Measurements from ENCODE around the gene DAZAP1.
"Not testable (repeated sequence)": the region's sequence is repeated elsewhere in the genome, so short reads cannot be mapped to it uniquely, and the experiment has no call there.

Gene DAZAP1

DNA sequence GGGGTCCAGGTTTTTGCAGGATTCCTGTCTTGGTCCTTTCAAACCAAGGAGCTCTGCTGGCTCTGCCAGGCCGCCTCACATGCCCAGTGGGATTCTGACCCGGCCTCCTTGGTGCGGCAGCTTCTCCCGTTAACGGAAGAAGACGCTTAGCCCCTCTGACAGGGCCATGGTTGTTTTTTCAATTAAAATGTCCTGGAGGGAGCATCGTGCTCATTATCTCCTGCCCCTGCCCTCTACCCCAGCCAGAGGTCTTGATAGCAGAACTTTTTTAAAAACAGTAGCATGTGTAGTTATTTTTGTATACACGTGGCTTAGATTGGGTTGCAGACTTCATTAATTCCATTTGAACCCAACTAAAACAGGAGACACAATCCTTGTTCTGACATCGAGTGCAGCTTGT is 19.4 kb downstream of the DAZAP1 start:
- no peak for DNase-seq

DNA sequence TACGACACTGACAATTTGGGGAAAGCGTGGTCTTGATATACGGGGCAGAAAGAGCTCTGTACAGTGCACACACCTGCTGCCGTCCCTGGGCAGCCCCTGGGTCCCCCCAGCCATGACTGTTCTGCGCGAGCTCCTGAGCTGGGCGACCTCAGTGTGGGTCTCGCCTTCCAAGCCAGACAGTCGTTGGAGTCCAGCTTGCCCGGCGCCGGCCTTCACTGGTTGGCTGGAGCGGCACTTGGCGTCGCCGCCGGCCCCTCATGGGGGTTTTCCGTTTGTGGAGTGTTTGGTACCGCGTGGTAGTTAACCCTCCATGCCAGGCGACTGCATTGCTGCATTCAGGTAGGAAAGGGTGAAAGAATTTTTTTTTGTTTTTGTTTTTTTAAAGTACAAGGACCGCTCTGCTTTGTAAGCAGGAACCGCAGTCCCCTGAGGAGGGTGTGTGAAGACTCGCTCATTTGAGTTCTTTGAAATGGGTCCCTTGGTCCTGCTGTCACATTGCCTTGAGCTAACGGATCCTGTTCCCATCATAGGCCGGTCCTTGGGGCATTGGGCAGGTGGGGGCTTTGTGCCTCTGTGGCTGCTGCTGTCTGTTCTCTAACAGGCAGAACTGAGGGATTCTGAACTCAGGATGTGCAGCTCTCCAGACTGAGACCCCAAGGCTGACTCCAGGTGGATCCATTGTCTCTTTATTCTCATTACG is 20.0 kb downstream of the DAZAP1 start:
- no peak for DNase-seq

DNA sequence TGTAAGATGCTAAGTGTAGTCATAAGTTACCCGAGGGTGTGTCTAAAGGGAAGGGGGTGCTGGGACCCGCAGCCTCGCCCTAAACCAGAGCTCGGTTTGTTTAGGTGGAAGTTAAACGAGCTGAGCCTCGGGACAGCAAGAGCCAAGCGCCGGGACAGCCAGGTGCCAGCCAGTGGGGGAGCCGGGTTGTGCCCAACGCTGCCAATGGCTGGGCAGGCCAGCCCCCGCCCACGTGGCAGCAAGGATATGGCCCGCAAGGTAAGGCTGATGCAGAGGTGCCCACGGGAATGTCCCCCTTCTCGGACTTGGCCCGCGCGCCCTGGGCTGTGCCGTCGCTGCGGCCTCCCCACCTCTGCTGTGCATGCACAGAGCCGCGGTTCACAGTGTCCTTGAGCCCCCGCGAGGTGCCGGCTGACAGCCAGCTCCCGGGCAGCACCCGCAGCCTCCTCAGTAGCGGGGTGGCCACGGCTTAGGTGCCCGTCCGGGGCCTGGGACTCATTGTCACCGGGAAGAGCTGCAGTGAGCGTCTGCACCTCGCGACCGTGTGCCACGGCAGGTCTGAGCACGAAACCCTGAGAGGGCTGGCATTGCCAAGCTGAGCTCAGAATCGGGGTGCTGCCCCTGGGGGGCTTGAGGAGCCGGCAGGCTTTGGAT is 21.5 kb downstream of the DAZAP1 start:
- no peak for DNase-seq

DNA sequence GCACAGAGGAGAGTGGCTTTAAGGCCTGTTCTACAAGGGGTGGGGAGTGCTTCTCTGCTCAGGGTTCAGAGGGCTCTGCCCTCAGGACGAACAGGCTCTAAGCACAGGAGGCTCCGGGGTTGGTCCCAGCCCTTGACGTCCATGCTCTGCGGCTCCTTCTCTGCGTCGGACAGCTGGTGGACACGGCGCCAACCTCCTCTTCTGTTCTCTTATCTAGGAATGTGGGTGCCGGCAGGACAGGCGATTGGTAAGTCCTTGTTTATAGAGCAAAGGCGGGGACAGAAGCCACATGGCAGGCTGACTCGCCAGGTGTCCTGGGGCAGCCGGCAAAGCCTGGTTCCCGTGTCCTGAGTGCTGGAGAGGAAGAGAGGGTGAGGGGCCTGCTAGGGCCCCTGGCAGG is 22.4 kb downstream of the DAZAP1 start:
- no peak for DNase-seq

DNA sequence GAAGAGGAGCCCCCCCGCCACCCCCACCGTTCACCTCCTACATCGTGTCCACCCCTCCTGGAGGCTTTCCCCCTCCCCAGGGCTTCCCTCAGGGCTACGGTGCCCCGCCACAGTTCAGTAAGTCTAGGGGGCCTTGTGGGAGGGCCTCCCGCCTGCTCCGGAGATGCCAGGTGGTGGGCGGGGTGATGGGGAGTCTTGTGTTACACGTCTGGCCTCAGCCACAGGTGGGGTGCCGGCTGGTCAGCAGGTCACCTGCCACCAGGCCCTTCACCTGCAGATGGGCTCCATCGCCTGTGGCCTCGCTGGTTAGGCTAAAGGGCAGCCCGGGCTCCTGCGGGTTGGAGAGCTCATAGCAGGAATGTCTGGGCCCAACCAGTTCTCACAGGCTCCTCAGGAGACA is 22.9 kb downstream of the DAZAP1 start:
- no peak for DNase-seq

DNA sequence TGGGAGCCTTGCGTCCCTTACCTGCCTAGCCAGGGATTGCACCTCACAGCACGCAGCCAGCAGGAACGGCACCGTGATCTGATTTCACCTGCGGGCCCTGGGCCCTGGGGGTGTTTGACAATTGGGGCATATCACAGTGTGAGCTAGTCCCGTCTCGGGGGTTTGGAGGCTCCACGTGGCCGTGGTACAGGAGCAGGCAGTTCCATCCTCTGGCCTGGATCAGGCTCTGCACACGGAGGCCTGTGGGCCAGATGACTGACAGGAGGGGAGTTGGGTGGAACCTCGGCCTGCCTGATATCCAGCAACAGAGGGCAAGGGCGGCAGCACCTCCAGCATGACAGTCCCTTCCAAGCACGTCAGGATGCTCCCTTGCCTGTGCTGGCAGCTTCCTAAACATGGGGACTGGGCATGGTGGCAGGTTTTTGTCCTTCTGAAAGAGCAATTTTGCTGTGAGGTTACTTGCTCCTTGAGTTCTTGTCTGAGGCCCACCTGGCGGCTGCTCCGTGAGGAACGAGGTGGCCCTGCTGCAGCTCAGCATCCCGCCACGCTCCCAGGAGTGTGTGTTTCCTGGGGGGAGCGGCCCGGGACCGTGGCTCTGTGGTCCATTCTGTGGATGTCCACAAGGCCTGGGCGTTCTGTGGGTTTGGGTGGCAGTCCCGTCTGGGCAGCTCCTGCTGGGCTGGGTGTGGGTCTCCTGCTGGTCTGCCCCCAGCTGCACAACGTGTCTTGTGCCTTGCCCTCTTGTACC is 24.5 kb downstream of the DAZAP1 start:
- no peak for DNase-seq

DNA sequence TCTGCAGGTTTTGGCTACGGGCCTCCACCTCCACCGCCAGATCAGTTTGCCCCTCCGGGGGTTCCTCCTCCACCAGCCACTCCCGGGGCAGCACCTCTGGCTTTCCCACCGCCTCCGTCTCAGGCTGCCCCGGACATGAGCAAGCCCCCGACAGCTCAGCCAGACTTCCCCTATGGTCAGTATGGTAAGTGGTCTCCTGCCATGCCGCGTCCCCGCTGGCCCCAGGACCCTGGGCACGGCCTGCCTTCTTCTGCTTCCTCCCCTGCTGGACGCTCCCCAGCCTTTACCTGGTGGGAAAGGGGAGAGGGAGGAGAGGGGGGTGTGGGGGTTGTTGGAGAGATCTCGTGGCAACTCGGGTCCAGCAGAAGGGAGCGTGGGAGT is 25.1 kb downstream of the DAZAP1 start:
- no peak for DNase-seq

DNA sequence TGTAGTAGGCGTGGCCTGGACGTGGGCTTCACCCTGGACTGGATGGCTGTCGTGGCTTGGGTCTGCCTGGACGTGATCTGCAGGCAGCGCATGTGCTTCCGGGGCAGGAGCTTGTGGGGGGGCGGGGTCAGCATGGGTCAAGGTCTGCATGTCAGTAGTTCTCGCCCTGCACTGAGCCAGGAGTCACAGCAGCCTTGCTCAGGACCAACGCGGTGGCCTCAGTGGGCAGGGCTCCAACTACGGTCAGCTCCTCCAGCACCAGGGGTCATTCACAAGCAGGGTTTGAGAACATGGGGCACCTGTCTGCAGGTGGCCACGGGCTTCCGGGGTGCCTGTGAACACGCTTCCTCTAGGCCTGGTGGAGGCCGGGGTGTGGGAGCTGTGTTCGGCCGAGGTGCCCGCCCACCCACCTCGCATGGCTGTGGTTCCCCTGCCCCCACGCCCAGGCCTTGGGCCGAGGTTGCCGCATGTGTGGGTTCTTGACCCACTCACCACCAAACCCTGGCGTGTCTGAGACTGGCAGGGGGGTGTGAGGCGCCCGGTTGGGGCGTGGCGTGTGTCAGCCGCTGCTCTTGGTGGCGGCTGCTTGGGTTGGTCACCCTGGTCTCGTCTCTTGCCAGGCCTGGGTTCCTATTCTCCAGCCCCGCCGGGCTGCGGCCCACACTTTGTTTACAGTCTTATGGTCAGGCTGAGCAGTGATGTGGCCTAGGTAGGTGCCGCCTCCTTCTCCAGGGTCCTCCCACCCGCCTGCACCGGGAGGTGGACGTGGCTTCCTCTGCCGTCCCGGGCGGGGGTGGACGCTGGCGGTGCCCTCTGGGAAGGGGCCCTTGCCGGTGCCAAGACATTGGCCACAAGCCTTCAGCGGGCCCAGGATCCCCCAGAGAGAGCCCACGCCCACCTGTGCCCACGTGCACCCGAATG is 26.0 kb downstream of the DAZAP1 start:
- no peak for DNase-seq

DNA sequence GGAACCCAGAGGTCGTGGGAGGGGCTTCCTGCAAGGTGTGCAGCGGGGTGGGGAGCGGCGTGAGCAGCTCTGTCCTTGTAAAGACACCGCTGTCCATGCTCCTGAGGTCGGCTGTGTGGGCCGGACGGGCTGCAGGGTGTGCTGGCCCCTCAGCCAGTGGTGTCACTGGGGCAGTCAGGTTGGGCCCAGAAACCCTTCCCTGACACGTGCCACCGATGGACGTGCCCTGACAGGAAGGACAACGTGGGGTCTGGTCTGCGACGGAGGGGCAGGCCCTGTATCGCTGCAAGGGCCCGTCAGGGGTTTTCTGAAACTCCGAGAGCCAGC is 26.6 kb downstream of the DAZAP1 start:
- no peak for DNase-seq

DNA sequence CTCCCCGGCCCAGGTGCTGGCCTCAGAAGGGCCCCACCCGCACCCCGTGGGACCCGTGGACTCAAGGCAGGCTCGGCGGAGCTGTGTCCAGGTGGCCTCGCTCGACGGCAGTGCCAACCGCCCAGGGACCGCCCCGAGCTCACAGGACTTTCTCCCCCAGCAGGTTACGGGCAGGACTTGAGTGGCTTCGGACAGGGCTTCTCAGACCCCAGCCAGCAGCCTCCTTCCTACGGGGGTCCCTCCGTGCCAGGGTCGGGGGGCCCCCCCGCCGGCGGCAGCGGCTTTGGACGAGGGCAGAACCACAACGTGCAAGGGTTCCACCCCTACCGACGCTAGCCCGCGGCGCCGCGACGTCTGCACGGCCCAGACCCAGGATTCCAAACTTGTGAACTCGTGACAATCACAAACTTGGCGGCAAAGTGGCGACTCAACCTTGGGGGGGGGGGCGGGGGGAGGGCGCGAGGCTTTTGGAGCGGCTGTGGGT is 27.2 kb downstream of the DAZAP1 start:
- DNase-seq = no peak

DNA sequence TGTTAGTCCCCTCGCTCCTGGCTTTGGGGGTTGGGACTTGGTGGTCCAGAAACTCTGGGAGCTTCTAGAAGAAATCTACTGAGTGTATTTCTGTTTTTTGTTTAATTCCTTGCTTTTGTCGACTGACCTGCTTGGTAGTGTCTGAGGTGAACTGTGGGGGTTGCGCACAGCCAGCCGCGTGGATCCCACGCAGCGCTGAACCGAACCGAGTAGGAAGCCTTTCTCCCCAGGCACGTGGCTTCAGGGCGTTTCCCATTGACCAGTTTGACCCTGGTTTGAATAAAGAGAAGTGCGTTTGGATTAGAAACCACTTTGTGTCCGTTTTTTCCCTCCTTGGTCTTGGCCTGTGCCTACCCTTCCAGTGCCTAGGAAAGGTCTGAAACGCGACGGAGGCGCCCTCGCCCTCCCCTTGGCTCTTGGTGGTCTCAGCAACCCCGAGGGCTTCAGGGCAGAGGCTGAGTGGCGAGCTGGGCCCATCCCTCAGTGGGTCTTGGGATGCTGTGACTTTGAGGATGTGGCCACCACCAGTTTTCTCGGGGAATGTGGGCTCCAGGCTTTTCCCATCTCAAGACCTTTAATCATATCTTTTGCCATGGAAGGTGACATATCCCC is 28.1 kb downstream of the DAZAP1 start:
- DNase-seq = no peak

DNA sequence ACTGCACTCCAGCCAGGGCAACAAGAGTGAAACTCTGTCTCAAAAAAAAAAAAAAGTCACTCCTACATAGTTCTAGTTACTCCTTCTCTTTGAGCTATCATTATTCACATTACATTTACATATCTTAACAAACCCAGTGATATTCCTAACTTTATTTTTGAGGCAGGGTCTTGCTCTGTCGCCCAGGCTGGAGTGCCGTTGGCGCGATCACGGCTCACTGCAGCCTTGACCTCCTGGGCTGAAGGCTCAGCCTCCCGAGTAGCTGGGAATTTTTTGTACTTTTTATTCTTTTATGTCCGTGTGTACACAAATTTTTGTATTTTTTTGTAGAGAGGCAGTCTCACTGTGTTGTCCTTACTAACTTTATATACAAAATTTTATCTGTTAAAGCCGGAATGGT is 30.2 kb downstream of the DAZAP1 start:
- no peak for DNase-seq

DNA sequence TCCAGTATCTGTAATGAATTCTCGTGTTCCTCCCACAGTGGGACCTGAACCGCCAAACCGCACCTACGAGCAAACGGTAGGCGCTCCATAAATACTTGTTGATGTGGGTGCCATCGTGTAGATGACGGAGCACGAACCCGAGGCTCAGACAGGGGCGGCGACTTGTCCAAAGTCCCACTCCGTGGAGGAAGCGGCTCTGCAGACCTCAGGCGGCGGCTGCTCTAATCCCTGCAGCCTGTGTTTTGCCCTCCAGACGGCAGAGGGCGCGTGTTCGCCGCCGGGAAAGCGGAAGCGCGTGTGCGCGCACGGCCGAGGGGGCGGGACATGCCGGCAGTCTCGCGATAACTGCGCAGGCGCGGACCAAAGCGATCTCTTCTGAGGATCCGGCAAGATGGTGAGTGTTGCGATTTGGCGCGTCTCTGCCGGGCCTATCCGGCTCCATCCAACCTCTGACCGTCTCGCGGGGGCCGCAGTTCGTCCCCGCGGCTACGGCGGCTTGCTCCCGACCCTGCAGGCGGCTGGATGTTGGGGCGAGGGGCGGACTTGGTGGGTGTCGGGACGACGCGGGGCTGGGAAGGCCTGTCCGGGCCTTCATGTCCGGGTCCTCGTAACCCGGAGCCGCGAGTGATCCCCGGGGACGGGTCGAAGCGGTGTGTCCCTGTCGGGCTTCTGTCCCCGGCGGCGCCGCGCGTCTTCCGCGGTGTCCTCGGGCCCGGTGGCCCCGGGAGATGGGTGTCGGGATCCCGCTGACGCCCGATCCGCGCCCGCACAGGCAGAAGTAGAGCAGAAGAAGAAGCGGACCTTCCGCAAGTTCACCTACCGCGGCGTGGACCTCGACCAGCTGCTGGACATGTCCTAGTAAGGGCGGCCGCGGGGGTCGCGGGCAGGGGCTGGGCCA is 30.9 kb downstream of the DAZAP1 start, which contains the start of gene RPS15:
Gene RPS15 (plus strand): TSS at position 362 of the 898 bp plus-strand sequence. CDS start 30 bp downstream, at position 392.
- DNase-seq = peak; percentile 96

DNA sequence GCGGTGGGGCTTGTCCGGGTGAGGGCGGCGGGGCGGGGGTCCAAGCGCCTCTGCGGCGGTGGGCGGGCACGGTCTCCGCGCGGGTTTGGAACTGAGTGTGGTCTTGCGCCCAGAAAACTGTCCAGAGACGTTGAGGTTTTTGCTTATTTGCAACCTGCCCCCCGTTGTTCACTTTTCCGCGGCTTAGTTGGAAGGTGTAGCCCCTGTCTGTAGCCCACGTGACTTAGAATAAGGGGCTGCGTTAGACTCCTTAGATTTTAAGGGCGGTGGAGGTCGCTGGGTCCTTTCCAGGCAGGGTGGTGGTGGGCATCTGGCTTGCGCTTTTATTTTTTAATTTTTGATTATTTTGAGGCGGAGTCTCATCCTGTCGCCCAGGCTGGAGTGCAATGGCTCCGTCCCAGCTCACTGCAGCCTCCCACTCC is 31.6 kb downstream of the DAZAP1 start:
- DNase-seq = no peak

DNA sequence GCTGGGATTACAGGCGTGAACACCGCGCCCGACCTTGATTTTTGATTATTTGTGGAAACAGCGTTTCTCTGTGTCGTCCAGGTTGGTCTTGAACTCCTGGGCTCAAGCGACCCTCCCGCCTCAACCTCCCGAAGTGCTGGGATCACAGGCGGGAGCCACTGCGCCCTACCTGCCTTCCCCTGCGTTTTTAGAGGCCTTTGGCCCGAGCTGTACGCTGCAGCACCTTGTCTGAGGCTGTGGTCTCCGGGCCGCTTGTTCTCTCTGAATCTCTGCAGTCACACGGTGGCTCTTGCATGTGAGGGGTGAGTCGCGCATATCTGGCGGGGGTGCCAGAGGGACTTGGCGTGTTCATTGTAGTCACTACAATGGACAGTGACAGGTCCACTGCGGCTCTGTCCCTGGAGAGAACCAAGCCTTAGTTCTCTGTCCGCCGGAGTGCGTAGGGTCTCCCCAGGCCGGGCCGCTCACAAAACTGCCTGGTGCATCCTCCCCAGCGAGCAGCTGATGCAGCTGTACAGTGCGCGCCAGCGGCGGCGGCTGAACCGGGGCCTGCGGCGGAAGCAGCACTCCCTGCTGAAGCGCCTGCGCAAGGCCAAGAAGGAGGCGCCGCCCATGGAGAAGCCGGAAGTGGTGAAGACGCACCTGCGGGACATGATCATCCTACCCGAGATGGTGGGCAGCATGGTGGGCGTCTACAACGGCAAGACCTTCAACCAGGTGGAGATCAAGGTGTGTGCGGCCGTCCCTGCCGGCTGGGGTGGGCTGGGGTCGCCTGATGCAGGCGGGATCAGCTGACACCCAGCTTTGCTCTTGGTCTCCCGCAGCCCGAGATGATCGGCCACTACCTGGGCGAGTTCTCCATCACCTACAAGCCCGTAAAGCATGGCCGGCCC is 32.4 kb downstream of the DAZAP1 start:
- DNase-seq = not testable (repeated sequence)

DNA sequence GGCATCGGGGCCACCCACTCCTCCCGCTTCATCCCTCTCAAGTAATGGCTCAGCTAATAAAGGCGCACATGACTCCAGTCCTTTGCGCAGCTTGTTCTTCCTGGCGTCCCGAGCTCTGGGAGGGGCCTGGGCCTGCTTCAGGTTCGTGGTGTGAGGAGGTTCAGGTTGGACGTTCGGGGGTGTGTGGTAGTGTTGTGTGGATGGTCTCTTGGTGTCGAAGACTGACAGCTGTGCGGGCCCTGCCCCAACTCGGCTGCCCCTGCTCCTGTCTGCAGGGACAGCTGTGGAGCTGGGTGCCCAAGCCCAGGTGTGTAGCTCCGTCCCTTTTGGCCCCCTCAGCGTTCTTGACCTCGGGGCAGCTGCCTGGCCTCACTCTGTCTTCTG is 33.0 kb downstream of the DAZAP1 start:
- no peak for DNase-seq

DNA sequence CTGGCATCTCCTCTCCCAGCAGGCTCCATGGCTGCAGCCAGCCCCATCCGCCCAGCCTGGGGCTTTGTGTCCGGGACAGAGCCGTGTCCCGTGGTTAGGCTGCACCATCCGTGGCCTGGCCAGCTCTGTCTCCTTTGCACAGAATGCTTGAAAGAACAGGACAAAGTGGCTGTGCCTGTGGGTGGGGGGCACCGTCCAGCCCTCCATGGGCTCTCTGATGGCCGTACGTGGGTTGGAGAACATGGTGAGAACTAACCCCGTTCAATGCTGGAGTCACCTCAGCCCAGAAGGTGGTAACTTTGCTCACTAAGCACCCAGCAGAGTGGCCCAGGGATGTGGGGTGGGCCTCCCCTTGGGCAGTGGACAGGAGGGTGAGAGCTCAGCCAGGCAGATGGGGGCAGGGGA is 33.6 kb downstream of the DAZAP1 start:
- no peak for DNase-seq

DNA sequence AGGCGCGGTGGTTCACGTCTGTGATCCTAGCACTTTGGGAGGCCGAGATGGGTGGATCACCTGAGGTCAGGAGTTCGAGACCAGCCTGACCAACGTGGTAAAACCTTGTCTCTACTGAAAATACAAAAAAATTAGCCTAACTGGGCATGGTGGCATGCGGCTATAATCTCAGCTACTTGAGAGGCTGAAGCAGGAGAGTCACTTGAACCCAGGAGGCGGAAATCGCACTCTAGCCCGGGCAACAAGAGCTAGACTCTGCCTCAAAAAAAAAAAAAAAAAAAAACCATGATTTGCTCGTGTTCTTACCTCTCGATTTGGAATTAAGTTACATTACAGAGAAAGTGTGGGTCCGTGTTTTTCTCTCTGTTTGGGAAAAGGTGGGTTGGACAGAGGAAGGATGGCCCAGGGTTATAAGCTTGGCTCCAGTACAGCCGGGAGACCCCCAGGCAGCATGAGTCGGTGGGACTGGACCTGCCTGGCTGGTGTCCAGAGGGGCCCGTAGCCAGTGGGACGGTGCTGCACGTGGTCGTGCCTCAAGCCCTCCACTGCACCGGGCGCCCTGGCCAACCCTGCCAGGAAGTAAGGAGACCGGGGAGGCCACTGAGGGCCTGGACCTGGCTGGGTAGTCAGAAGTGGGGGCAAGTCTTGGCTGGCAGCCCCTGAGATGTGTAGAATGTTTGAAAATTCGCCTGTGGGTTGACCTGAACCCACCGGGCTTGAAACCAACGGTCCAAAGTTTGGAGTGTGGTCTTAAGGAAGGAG is 34.5 kb downstream of the DAZAP1 start:
- no peak for DNase-seq

DNA sequence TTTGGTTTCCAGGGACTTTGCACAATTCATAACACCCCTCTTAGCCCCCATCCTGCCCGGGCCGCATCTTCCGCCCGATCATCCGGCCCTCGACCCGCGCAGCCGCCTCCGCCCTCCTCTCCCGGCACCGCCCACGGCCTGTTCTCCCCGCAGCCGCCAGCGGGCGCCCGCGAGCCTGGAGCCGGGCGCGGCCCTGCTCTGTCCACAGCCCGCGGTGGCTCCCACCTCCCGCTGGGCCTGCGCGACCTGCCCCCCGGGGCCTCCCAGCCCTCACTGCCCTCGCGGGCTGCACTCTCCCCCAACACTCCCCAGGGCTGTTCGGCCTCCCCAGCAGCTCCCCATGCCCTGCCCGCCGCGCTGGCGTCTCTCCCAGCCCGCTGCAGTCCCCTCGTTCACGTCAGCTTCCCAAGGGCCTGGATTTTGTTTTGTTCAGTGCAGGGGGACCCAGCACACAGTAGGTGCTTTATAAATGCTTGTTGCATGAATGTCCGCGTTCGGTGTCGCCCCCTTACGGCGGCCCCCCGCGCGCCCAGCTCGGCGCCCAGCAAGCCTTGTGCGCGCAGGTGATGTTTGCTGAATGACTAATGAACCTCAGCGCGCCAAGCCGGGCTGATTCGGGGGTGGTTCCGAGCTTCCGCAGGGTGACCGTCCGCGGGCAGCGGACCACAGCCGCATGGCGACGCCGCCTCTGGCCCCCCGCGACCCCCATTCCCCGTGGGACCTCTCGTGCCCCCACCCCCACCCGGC is 38.0 kb downstream of the DAZAP1 start:
- DNase-seq = peak; percentile 84

All from activated T-cell treated with anti-CD3 and anti-CD28 coated beads, Interleukin-2, amount 50 U/mL, for 1 hour (primary cell).